ENCODE data around the gene FBXL7.

The FBXL7 gene

GRCh38 chr5:15585128-15585527 is 85.1 kb downstream of the FBXL7 start:
- no peak overlapping the region for H3K4me2 ChIP-seq (ENCODE audit: low read depth, low read length, poor library complexity, severe bottlenecking)
- no peak overlapping the region for H3K27ac ChIP-seq (ENCODE audit: low read depth, low read length)
- H3K9me2 ChIP-seq (replicated peaks; ENCODE audit: insufficient read depth, low read length): peaks cover 3% of the 10 kb centered on the region; the same call in 1 of the 2 replicates

GRCh38 chr5:15585841-15586591 is 86.0 kb downstream of the FBXL7 start:
- H3K79me2 ChIP-seq (ENCODE audit: insufficient read depth, low read length): no peaks in the 10 kb centered on the region
- H3K4me3 ChIP-seq (ENCODE audit: insufficient read depth, low read length, poor library complexity, severe bottlenecking): no peak overlapping the region
- no peaks in the 10 kb centered on the region for H3K27me3 ChIP-seq (ENCODE audit: low read length)
- H3K36me3 ChIP-seq (ENCODE audit: low read length): no peaks in the 10 kb centered on the region
- no peaks in the 10 kb centered on the region for H3F3A ChIP-seq (ENCODE audit: insufficient read depth)
- peaks cover 3% of the 10 kb centered on the region; the same call in 1 of the 2 replicates for H3K9me2 ChIP-seq (replicated peaks; ENCODE audit: insufficient read depth, low read length)
- H2AFZ ChIP-seq (ENCODE audit: low read depth, low read length, severe bottlenecking): no peak overlapping the region
- H3K27ac ChIP-seq (ENCODE audit: low read depth, low read length): no peak overlapping the region
- no peak overlapping the region for H3K9ac ChIP-seq (ENCODE audit: low read length)
- H4K20me1 ChIP-seq (ENCODE audit: low read depth, low read length): no peaks in the 10 kb centered on the region
- no peaks in the 10 kb centered on the region for H3K9me3 ChIP-seq (ENCODE audit: insufficient read depth, low read length)
- TF ChIP-seq CTCF (IDR thresholded peaks at IDR 0.05; ENCODE audit: insufficient read depth, low read length, poor library complexity, severe bottlenecking) (no peak), EZH2phosphoT487 (conservative IDR thresholded peaks at IDR 0.05; ENCODE audit: low read length) (no peak)
- H3K4me2 ChIP-seq (ENCODE audit: low read depth, low read length, poor library complexity, severe bottlenecking): no peak overlapping the region

More at GRCh38 chr5:15585128-15585527, 85.1 kb downstream of the FBXL7 start:
- H3K9me3 ChIP-seq (ENCODE audit: insufficient read depth, low read length): no peaks in the 10 kb centered on the region
- no peak overlapping the region for H2AFZ ChIP-seq (ENCODE audit: low read depth, low read length, severe bottlenecking)
- no peak for TF ChIP-seq EZH2phosphoT487 (conservative IDR thresholded peaks at IDR 0.05; ENCODE audit: low read length)
- no peak for TF ChIP-seq CTCF (IDR thresholded peaks at IDR 0.05; ENCODE audit: insufficient read depth, low read length, poor library complexity, severe bottlenecking)
- H3K27me3 ChIP-seq (ENCODE audit: low read length): no peaks in the 10 kb centered on the region
- no peaks in the 10 kb centered on the region for H3K36me3 ChIP-seq (ENCODE audit: low read length)
- H3K4me3 ChIP-seq (ENCODE audit: insufficient read depth, low read length, poor library complexity, severe bottlenecking): no peak overlapping the region
- H3K9ac ChIP-seq (ENCODE audit: low read length): no peak overlapping the region
- H3K79me2 ChIP-seq (ENCODE audit: insufficient read depth, low read length): no peaks in the 10 kb centered on the region
- no peaks in the 10 kb centered on the region for H3F3A ChIP-seq (ENCODE audit: insufficient read depth)
- H4K20me1 ChIP-seq (ENCODE audit: low read depth, low read length): no peaks in the 10 kb centered on the region

GRCh38 chr5:15587916-15588315 is 87.9 kb downstream of the FBXL7 start:
- H3K36me3 ChIP-seq (ENCODE audit: low read length): no peaks in the 10 kb centered on the region
- no peaks in the 10 kb centered on the region for H3F3A ChIP-seq (ENCODE audit: insufficient read depth)
- H4K20me1 ChIP-seq (ENCODE audit: low read depth, low read length): no peaks in the 10 kb centered on the region
- H3K9me3 ChIP-seq (ENCODE audit: insufficient read depth, low read length): no peaks in the 10 kb centered on the region
- TF ChIP-seq EZH2phosphoT487 (conservative IDR thresholded peaks at IDR 0.05; ENCODE audit: low read length): no peak
- TF ChIP-seq CTCF (IDR thresholded peaks at IDR 0.05; ENCODE audit: insufficient read depth, low read length, poor library complexity, severe bottlenecking): no peak
- no peak overlapping the region for H3K9ac ChIP-seq (ENCODE audit: low read length)
- no peak overlapping the region for H2AFZ ChIP-seq (ENCODE audit: low read depth, low read length, severe bottlenecking)
- peaks cover 3% of the 10 kb centered on the region; the same call in 1 of the 2 replicates for H3K9me2 ChIP-seq (replicated peaks; ENCODE audit: insufficient read depth, low read length)
- H3K79me2 ChIP-seq (ENCODE audit: insufficient read depth, low read length): no peaks in the 10 kb centered on the region
- no peaks in the 10 kb centered on the region for H3K27me3 ChIP-seq (ENCODE audit: low read length)
- no peak overlapping the region for H3K27ac ChIP-seq (ENCODE audit: low read depth, low read length)
- H3K4me3 ChIP-seq (ENCODE audit: insufficient read depth, low read length, poor library complexity, severe bottlenecking): no peak overlapping the region
- H3K4me2 ChIP-seq (ENCODE audit: low read depth, low read length, poor library complexity, severe bottlenecking): no peak overlapping the region
